PFSK-1 (cell line): Measurements from ENCODE around the gene OR8B3.

ENCODE experiments used
- POLR2AphosphoS5 ChIP-seq: IDR thresholded peaks from 2 replicates; pipeline ENCODE4 v1.6.1; 2012; ENCODE audit warnings: low read depth, mild to moderate bottlenecking, control low read depth, low read length, moderate library complexity
- REST ChIP-seq, 2 experiments: IDR thresholded peaks; 2 replicates each; pipeline versions ENCODE4 v1.6.1 to v1.8.0; 2011 to 2012; ENCODE audit warnings: low read depth in 2 of 2, low read length in 2 of 2, control low read depth in 1 of 2, inconsistent platforms in 1 of 2, mild to moderate bottlenecking in 1 of 2, moderate library complexity in 1 of 2; ENCODE audit not compliant: insufficient read depth in 1 of 2
- SIN3A ChIP-seq: IDR thresholded peaks from 2 replicates; pipeline ENCODE4 v1.6.1; 2012; ENCODE audit warnings: mild to moderate bottlenecking, low read length, moderate library complexity, borderline replicate concordance; ENCODE audit not compliant: insufficient read depth
- TAF1 ChIP-seq: IDR thresholded peaks from 2 replicates; pipeline ENCODE4 v1.6.1; 2012; ENCODE audit warnings: low read length, control low read depth, borderline replicate concordance; ENCODE audit not compliant: insufficient read depth

GRCh38 chr11:124359566-124359965 lies 39.3 kb downstream of the OR8B3 start:
- TF ChIP-seq POLR2AphosphoS5 (no peak), REST (IDR thresholded peaks at IDR 0.05; ENCODE audit: insufficient read depth in 1 of 2, low read depth in 2 of 2, low read length in 2 of 2) (no peak), TAF1 (no peak), SIN3A (no peak)
